ENCODE data around the gene SLC26A9. TPM values are rescaled to one million over a fixed set of nuclear protein-coding genes. Genes with fewer than 3 reads are reported as not detected.

Gene SLC26A9
- total RNA-seq, 1 donor from 2014 or later = not detected

DNA sequence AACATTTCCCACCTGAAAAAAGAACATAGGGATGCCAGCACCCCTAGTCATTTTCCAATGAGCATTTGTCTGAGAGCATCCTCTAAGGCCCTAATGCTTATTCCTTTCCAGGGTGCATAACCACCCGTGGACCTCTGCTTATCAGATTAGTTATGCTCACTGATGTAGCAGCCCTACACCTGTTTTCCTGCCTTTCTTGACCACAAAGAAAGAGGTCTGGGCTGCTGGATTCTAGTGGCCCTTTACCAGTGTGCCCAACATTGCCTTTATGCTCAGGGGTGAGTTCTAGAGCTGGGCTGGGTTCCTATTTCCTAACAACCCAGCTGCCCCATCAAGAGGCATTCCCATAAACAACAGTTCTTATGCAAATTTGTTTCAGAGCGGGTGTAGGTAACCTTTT, 73.0 kb downstream of the SLC26A9 start:
- intact Hi-C loops (cut with micrococcal nuclease) = no loop called here
- Mint-ChIP-seq H3K4me3 (no peak overlapping the region), H3K9me3 (no peaks in the 10 kb centered on the region), H3K27ac (no peak overlapping the region), H3K36me3 (ENCODE audit: low read depth) (no peaks in the 10 kb centered on the region), H3K27me3 (no peaks in the 10 kb centered on the region), H3K4me1 (no peaks in the 10 kb centered on the region)
- CTCF ChIA-PET = no interaction called here
- POLR2A ChIA-PET = interaction anchor here (0.9 kb wide), 1 partner anchor 237 kb away, joined by 3 read pairs; no protein-coding TSS in a partner anchor
- DNase-seq (no peak), ATAC-seq (ENCODE audit: low read depth) (no peak)
- no peak for TF ChIP-seq CTCF (IDR thresholded peaks at IDR 0.05)

Other genes starting within 250 kb of the SLC26A9 start
- gene NUCKS1, start 193.3 kb downstream of the SLC26A9 start, total RNA-seq = 113 and 130 TPM in 2 replicates
- gene RAB29, start 168.0 kb downstream of the SLC26A9 start, total RNA-seq = 149 and 156 TPM in 2 replicates
- 31.2 and 32.4 TPM in 2 replicates for gene SLC41A1, start 130.3 kb downstream of the SLC26A9 start, total RNA-seq
- 1.2 and 2.1 TPM in 2 replicates for gene PM20D1, start 93.3 kb downstream of the SLC26A9 start, total RNA-seq
- gene RAB7B, start 59.9 kb upstream of the SLC26A9 start, total RNA-seq = not detected in 2 replicates
- not detected in 2 replicates for gene CTSE, start 80.4 kb upstream of the SLC26A9 start, total RNA-seq
- gene RHEX, start 109.7 kb upstream of the SLC26A9 start, total RNA-seq = 30.4 and 34.8 TPM in 2 replicates
- gene AVPR1B, start 173.9 kb upstream of the SLC26A9 start, total RNA-seq = not detected in 2 replicates